DOHH2 (cell line): ENCODE measurements around the gene ADARB1.

Source experiments
- H3F3A ChIP-seq: fragments of 200-600 bp; sonication (generic), shearing (Covaris generic); 2 replicates; pipeline ENCODE4 v1.6.0; 2016; ENCODE audit warnings: antibody characterized with exemption, mild to moderate bottlenecking; ENCODE audit not compliant: control insufficient read depth, insufficient read depth
- H3K27ac ChIP-seq: fragments of 200-600 bp; sonication (generic); 2 replicates; pipeline ENCODE4 v1.5.1; 2014; ENCODE audit warnings: low read depth, mild to moderate bottlenecking, low read length, moderate library complexity
- H3K27me3 ChIP-seq: fragments of 200-600 bp; sonication (generic); 2 replicates; pipeline ENCODE4 v1.6.1; 2014; ENCODE audit warnings: mild to moderate bottlenecking, low read length, mixed read lengths; ENCODE audit not compliant: control insufficient read depth
- H3K36me3 ChIP-seq: fragments of 200-600 bp; sonication (generic); 2 replicates; pipeline ENCODE4 v1.6.1; 2014; ENCODE audit warnings: mild to moderate bottlenecking, low read length, moderate library complexity, mixed read lengths; ENCODE audit not compliant: control insufficient read depth
- H3K4me1 ChIP-seq: fragments of 200-600 bp; sonication (generic); 2 replicates; pipeline ENCODE4 v1.6.1; 2014; ENCODE audit warnings: mild to moderate bottlenecking, low read length, mixed read lengths; ENCODE audit not compliant: control insufficient read depth
- H3K4me2 ChIP-seq: fragments of 200-600 bp; sonication (generic); 2 replicates; pipeline ENCODE4 v1.6.0; 2014; ENCODE audit warnings: mild to moderate bottlenecking, low read length, moderate library complexity
- H3K4me3 ChIP-seq: fragments of 200-600 bp; sonication (generic); 2 replicates; pipeline ENCODE4 v1.5.1; 2014; ENCODE audit warnings: mild to moderate bottlenecking, low read length, mixed read lengths
- H3K79me2 ChIP-seq: fragments of 200-600 bp; sonication (generic); 2 replicates; pipeline ENCODE4 v1.6.1; 2014; ENCODE audit warnings: mild to moderate bottlenecking, low read length, mixed read lengths; ENCODE audit not compliant: control insufficient read depth
- H3K9me2 ChIP-seq: fragments of 200-600 bp; sonication (generic); replicated peaks from 2 replicates; pipeline ENCODE4 v1.6.1; 2014; ENCODE audit warnings: mild to moderate bottlenecking, low read length, mixed read lengths; ENCODE audit not compliant: control insufficient read depth
- H3K9me3 ChIP-seq: fragments of 200-600 bp; sonication (generic); 2 replicates; pipeline ENCODE4 v1.6.1; 2014; ENCODE audit warnings: antibody characterized with exemption, low read length, mixed read lengths; ENCODE audit not compliant: control insufficient read depth, insufficient read depth
- H4K20me1 ChIP-seq: fragments of 200-600 bp; sonication (generic); 2 replicates; pipeline ENCODE4 v1.6.0; 2014; ENCODE audit warnings: low read depth, mild to moderate bottlenecking, antibody characterized with exemption, low read length, moderate library complexity; ENCODE audit not compliant: control insufficient read depth, insufficient read depth
- EZH2phosphoT487 ChIP-seq: fragments of 200-600 bp; sonication (generic); IDR thresholded peaks from 2 replicates; pipeline ENCODE4 v1.6.1; 2017; ENCODE audit warnings: borderline replicate concordance, mild to moderate bottlenecking, antibody characterized with exemption, low read length, moderate library complexity, mixed read lengths
- TF ChIP-seq, protein P1 (sequence below): fragments of 200-600 bp; sonication (generic); IDR thresholded peaks from one replicate; pipeline ENCODE4 v1.5.1; 2014; ENCODE audit warnings: antibody characterized with exemption, mild to moderate bottlenecking, low read depth, low read length; ENCODE audit not compliant: poor library complexity, severe bottlenecking

Gene ADARB1

DNA sequence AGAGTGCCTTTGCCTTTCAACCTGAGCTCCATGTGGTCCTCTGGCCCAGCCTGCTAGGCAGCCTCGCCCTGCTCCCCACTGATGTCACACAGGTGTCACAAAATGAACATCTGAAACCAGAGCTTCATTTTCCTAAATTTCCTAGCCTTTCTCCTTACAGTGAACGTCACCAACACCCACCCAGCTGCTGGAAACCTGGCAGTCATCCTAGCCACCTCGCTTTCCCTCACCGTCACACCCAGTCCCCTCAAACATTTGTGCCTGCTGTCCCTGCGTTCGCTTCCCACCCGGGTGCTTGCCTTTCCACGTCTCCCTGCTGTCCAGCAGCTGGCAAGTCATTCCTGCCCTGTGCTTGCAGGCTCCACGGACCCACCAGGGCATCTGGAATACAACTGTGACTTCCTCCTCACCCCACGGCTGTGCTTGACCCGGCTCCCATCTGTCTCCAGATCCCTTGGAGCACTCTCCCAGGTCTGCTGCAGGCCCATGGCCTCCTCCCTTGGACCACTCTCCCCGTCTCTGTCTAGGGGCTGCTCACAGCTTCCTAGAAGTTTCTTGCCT is 23.5 kb downstream of the ADARB1 start:
- Histone ChIP-seq H4K20me1 (peaks cover 16% of the 10 kb centered on the region), H3K27ac (no peak overlapping the region), H3K36me3 (no peaks in the 10 kb centered on the region), H3K4me1 (peaks cover 2% of the 10 kb centered on the region; the same call in 1 of the 2 replicates), H3K79me2 (no peaks in the 10 kb centered on the region), H3K9me3 (no peaks in the 10 kb centered on the region), H3F3A (no peaks in the 10 kb centered on the region), H3K4me3 (no peak overlapping the region), H3K27me3 (peaks cover 91% of the 10 kb centered on the region), H3K4me2 (no peak overlapping the region), H3K9me2 (no peaks in the 10 kb centered on the region)
- TF ChIP-seq, protein P1, sequence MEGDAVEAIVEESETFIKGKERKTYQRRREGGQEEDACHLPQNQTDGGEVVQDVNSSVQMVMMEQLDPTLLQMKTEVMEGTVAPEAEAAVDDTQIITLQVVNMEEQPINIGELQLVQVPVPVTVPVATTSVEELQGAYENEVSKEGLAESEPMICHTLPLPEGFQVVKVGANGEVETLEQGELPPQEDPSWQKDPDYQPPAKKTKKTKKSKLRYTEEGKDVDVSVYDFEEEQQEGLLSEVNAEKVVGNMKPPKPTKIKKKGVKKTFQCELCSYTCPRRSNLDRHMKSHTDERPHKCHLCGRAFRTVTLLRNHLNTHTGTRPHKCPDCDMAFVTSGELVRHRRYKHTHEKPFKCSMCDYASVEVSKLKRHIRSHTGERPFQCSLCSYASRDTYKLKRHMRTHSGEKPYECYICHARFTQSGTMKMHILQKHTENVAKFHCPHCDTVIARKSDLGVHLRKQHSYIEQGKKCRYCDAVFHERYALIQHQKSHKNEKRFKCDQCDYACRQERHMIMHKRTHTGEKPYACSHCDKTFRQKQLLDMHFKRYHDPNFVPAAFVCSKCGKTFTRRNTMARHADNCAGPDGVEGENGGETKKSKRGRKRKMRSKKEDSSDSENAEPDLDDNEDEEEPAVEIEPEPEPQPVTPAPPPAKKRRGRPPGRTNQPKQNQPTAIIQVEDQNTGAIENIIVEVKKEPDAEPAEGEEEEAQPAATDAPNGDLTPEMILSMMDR = no peak
- TF ChIP-seq EZH2phosphoT487 = no peak

GRCh38 chr21:45098867-45099266 is 24.5 kb downstream of the ADARB1 start:
- no peak overlapping the region for H3K27ac ChIP-seq
- no peak overlapping the region for H3K4me3 ChIP-seq
- H4K20me1 ChIP-seq = peaks cover 15% of the 10 kb centered on the region
- peaks cover 1% of the 10 kb centered on the region for H3K4me1 ChIP-seq
- H3K9me3 ChIP-seq = no peaks in the 10 kb centered on the region
- no peak for TF ChIP-seq EZH2phosphoT487
- TF ChIP-seq, protein P1 = peak; percentile 78
- H3K79me2 ChIP-seq = no peaks in the 10 kb centered on the region
- H3K4me2 ChIP-seq = no peak overlapping the region
- no peaks in the 10 kb centered on the region for H3K9me2 ChIP-seq
- H3K36me3 ChIP-seq = no peaks in the 10 kb centered on the region
- H3K27me3 ChIP-seq = peaks cover 91% of the 10 kb centered on the region
- no peaks in the 10 kb centered on the region for H3F3A ChIP-seq

GRCh38 chr21:45099571-45099970 is 25.2 kb downstream of the ADARB1 start:
- no peak overlapping the region for H3K4me2 ChIP-seq
- H3K36me3 ChIP-seq = no peaks in the 10 kb centered on the region
- no peak for TF ChIP-seq EZH2phosphoT487
- TF ChIP-seq, protein P1 = no peak
- H3K9me2 ChIP-seq = no peaks in the 10 kb centered on the region
- H3K9me3 ChIP-seq = no peaks in the 10 kb centered on the region
- peaks cover 8% of the 10 kb centered on the region for H3K4me1 ChIP-seq
- H3F3A ChIP-seq = no peaks in the 10 kb centered on the region
- H3K27me3 ChIP-seq = peaks cover 92% of the 10 kb centered on the region
- no peaks in the 10 kb centered on the region for H3K79me2 ChIP-seq
- no peak overlapping the region for H3K4me3 ChIP-seq
- peaks cover 18% of the 10 kb centered on the region for H4K20me1 ChIP-seq
- H3K27ac ChIP-seq = no peak overlapping the region
